ENCODE measurements around the gene UBFD1.

DNA sequence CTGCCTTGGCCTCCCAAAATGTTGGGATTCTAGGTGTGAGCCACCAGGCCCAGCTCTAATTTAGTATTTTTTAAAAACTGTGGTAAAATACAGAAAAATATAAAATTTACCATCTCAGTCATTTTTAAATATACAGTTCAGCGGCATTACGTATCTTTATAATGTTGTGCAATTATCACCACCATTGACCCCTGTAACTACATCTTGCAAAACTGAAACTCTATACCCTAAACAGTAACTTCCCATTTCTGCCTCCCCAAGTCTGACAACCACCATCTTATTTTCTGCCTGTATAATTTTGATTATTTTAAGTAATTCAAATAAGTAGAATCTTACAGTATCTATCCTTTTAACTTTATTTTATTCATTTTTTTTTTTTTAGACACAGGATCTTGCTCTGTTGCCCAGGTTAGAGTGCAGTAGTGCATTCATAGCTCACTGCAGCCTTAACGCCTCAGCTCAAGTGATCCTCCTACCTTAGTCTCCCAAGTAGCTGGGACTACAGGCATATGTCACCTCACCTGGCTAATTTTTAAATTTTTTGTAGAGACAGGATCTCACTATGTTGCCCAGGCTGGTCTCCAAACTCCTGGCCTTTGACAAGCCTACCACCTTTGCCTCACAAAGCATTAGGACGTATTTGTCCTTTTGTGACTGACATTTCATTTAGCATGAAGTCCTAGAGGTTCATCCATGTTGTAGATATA lies 36.3 kb upstream of the UBFD1 start:
- no peak for TF ChIP-seq BCL11A (IDR thresholded peaks at IDR 0.05; ENCODE audit: low read depth in 2 of 2, low read length in 2 of 2)
- no peak for TF ChIP-seq RFX5 (IDR thresholded peaks at IDR 0.05; ENCODE audit: borderline replicate concordance, low read depth, low read length)
- TF ChIP-seq RAD21 (IDR thresholded peaks at IDR 0.05 in 1 of 2, conservative IDR thresholded peaks at IDR 0.05 in 1 of 2; ENCODE audit: low read depth in 2 of 2, low read length in 2 of 2): no peak
- no peak for TF ChIP-seq HDAC6 (IDR thresholded peaks at IDR 0.05; ENCODE audit: low read depth, low read length)
- TF ChIP-seq, protein P1, sequence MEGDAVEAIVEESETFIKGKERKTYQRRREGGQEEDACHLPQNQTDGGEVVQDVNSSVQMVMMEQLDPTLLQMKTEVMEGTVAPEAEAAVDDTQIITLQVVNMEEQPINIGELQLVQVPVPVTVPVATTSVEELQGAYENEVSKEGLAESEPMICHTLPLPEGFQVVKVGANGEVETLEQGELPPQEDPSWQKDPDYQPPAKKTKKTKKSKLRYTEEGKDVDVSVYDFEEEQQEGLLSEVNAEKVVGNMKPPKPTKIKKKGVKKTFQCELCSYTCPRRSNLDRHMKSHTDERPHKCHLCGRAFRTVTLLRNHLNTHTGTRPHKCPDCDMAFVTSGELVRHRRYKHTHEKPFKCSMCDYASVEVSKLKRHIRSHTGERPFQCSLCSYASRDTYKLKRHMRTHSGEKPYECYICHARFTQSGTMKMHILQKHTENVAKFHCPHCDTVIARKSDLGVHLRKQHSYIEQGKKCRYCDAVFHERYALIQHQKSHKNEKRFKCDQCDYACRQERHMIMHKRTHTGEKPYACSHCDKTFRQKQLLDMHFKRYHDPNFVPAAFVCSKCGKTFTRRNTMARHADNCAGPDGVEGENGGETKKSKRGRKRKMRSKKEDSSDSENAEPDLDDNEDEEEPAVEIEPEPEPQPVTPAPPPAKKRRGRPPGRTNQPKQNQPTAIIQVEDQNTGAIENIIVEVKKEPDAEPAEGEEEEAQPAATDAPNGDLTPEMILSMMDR (IDR thresholded peaks at IDR 0.05; ENCODE audit: control extremely low read depth in 1 of 3, insufficient read depth in 1 of 3, low read depth in 1 of 3, low read length in 3 of 3): no peak
- TF ChIP-seq JUND (IDR thresholded peaks at IDR 0.05; ENCODE audit: low read length): no peak
- TF ChIP-seq MAFK (IDR thresholded peaks at IDR 0.05; ENCODE audit: low read depth, low read length): no peak
- no peak for TF ChIP-seq POLR2A (IDR thresholded peaks at IDR 0.05; ENCODE audit: control extremely low read depth in 1 of 2, low read depth in 2 of 2, low read length in 2 of 2)
- TF ChIP-seq TCF12 (IDR thresholded peaks at IDR 0.05; ENCODE audit: low read depth, low read length): no peak
- no peak for TF ChIP-seq NANOG (IDR thresholded peaks at IDR 0.05; ENCODE audit: insufficient read depth, low read depth, low read length, poor library complexity, severe bottlenecking)

All from H1 (cell line).